GM12874 (cell line): ENCODE results near the gene GGA1.

Experiments used
- TF ChIP-seq, protein P1 (sequence below): IDR thresholded peaks from 2 replicates; pipeline ENCODE4 v1.5.1; 2011; ENCODE audit warnings: low read depth, mild to moderate bottlenecking, control low read depth, low read length, moderate library complexity; ENCODE audit not compliant: insufficient read depth

The GGA1 gene

DNA sequence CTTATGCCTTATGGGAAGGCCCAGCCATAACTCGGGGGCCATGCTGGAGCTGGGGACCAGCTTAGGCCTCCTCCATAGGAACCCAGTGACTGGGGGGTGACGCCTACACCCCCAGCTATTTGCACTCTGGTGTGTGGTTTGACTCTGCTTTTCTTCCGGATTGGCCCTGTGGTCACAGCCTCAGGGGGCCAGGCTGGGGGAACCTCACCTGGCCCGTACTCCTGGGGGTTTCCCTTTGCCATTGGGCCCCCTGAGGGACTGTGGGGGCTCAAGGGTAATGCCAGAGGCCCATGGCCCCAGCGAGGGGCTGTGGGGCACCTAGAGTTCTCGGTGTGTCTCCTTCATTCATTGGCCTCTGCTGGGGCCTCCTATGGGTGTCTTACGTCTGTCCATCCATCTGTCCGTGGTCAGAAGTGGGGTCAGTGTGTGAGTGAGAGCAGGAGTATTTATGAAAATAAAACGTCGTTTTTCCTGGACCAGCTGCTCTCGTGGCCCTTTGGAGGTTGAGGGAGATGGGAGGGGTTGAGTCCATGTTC lies 24.5 kb downstream of the GGA1 start:
- TF ChIP-seq, protein P1, sequence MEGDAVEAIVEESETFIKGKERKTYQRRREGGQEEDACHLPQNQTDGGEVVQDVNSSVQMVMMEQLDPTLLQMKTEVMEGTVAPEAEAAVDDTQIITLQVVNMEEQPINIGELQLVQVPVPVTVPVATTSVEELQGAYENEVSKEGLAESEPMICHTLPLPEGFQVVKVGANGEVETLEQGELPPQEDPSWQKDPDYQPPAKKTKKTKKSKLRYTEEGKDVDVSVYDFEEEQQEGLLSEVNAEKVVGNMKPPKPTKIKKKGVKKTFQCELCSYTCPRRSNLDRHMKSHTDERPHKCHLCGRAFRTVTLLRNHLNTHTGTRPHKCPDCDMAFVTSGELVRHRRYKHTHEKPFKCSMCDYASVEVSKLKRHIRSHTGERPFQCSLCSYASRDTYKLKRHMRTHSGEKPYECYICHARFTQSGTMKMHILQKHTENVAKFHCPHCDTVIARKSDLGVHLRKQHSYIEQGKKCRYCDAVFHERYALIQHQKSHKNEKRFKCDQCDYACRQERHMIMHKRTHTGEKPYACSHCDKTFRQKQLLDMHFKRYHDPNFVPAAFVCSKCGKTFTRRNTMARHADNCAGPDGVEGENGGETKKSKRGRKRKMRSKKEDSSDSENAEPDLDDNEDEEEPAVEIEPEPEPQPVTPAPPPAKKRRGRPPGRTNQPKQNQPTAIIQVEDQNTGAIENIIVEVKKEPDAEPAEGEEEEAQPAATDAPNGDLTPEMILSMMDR: no peak

DNA sequence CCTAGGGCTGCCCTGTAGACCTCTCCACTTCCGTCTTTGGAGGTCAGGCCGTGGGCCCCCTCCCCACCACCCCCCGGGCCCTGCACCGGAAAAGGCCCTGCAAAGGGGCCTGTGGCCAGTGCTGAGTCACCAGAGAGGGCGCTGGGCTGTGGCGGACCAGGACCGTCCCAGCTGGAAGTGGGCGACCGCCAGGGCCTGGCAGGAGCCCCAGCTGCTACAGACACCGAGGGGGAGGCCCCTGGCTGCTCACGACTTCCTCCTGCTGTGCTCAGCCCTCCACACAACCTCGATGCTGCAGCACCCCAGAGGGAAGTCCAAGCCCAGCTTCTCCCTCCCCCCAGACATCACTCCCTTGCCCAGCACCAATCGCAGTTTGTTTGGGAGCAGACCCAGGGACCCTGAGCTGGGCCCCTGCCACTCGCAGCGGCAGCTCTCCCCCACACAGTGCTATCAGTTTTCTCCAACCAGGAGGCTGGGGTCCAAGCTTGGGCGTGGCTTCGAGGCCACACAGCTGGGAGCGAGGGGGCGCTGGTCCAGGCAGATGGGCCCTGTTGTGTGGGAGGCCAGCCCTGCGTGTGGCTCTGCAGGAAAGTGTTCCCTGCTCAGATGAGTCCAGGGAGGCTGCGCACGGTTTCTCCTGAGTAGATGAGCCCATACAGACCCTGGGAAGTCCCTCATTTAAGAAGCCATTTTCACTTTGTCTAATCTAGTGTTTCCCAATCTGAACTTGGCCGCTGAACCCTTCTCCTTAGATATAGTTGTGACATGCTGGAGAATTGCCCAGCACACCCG lies 25.2 kb downstream of the GGA1 start:
- TF ChIP-seq, protein P1: no peak; the same call in 1 of the 2 replicates

DNA sequence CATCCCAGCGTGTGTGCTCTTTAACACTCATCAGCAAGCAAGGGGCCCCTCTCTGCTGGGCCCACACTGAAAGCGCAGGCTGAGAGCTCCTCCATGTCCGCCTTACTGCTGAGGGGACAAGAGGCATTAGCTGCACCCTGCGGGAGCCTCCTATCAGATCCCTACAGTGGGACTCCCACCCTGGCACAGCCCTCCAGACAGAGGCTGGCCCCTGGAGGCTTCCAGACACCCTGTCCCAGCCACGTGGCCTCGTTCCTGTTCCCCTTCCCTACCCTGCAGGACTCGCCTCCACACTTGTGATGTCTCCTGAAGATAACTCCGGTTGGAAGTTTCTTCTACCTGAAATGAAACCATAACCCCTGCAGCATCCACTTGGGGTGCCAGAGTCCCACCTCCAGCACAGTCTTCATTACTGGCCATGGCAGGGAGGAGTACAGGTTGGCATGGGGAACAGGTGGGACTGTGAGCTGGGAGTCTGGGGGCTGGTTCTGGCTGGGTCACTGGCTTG lies 25.8 kb downstream of the GGA1 start:
- TF ChIP-seq, protein P1: peak; percentile 41; the same call in 1 of the 2 replicates

DNA sequence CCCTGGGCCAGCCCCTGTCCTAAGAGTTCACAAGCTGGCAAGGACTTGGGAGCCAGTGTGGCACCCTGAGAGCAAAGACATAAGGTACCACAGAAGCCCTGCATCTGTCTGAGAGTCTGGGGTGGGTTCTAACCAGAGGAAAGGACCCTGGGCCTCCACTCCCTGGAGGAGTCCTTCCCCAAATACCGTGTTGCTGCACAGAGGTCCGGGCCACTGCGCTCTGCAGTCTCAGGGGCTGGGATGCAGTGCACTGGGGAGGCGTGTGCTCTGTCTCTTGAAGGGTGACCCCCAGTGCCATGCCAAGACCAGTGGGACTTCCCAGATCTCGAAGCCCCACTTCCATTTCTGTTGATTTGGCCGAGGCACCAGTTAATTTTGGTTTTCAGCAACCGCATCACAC lies 26.5 kb downstream of the GGA1 start:
- TF ChIP-seq, protein P1: no peak

DNA sequence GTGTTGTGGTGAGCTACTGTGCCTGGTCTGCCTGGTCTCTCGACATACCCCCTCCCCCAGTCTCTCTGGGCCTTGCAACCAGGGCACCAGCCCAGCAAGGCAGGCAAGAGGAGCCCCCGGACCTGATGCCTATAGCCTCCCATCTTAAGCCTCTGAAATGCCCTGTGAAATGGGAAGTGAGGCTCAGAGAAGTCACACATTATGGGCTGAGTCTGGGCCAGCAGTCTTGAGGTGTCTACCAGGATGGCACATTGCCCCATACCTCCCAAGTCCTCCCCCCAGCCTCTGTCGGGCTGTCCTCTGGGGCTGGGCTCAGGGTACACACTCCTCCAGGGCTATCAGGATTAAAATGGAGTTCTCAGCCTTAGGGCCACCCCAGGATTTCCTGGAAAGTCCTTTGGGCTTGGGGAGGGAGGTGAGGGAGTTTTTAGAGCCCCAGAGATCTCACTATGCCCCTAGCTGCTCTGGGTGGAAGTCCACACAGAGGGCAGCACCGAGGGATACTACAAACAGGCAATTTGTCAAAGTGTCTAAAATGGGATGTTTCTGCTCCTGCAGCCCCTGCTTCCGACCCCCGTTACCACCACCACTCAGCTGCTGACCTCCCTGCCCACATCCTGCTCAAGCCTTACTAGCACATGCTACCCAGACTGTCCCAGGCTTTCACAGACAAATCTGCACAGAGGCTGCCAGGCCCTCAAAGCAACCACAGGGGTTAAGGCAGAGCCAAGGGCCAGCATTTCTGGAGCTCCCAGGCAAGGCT lies 27.7 kb downstream of the GGA1 start:
- TF ChIP-seq, protein P1: peak; percentile 36

DNA sequence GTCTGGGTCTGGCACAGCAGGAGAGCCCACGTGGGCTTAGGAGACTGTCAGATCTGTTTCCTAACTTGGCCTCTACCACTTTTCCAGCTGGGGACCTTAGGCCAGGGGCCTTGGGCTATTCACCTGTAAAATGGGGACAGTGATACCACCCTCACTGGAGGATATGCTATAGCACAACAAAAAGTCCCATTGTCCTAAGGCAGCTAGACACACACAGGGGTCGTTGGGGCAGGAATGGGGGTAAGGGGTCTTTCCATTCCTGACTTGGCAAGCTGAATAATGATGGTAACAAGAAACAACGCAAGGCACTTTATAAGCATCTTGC lies 28.3 kb downstream of the GGA1 start:
- TF ChIP-seq, protein P1: no peak

DNA sequence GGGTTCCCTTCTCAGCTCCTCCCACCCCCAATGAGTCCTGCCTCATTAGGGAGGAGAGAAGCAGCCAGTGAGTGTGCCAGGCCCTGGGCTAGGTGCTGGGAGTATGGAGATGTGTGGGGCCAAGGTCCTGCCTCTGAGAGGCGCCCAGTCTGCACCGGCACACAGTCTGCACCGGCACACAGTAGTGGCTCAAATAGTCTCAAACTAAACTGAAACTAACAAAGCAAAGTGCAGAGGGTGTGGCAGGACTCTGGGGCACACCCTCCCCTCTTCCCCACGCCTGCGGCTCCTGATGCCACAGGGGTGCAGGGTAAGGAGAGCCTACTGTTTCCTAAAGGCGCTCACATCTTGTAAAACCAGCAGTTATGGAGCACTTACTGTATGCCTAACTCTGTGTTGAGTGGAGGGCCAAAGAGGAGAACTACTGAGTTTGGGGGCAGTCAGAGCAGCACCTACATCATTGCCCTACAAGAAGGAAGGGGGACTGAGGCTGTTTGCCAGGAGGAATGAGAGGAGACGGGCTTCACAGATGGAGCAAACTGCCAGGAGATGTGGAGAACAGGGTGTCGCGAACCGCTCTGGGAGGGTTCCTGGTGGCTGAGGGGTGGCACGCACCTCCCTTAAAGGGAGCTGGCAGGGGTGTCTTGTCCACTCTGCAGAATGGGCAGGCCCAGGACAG lies 29.9 kb downstream of the GGA1 start:
- TF ChIP-seq, protein P1: no peak
